ENCODE data around the gene ALKBH8. TPM values are rescaled to one million over a fixed set of nuclear protein-coding genes. Genes with fewer than 3 reads are reported as not detected.

Gene ALKBH8
- total and polyA plus RNA-seq, 2 of the 8 experiments (the other 6 are each of a cell fraction or from before 2014, with no cell fraction given) = 3.6 to 11.9 TPM

DNA sequence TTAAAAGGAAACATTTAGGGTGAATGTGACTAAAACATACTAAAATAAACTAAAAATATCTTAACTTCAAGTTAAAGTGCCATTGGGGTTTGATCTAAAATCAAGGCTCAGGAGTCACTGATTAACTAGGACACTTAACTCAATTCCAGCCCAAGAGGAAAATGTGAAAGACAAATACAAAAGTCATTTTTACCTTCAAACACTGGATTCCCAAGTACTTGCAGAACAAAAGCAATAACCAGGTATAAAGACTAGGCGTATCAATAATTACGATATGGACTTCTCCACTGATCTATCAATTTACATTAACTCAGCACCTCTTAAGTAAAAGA is 15.6 kb downstream of the ALKBH8 start:
- no peak overlapping the region for H2AFZ ChIP-seq (ENCODE audit: low read length)
- no peaks in the 10 kb centered on the region for H3K79me2 ChIP-seq (ENCODE audit: control insufficient read depth in 1 of 2, insufficient read depth in 2 of 2, low read length in 2 of 2)
- H3K56ac ChIP-seq (replicated peaks; ENCODE audit: insufficient read length, low read depth, low read length) = no peak overlapping the region
- no peak for DNase-seq (ENCODE audit: low read depth in 1 of 2, low spot score in 2 of 2)
- H4K8ac ChIP-seq (ENCODE audit: extremely low read depth, insufficient read depth, low read length) = no peak overlapping the region
- no peak overlapping the region for H2BK15ac ChIP-seq (ENCODE audit: low read length)
- H3K14ac ChIP-seq (ENCODE audit: insufficient read length) = no peak overlapping the region
- H3K36me3 ChIP-seq (ENCODE audit: control insufficient read depth in 2 of 4, insufficient read depth in 4 of 4, low read length in 3 of 4) = peaks cover 0 to 19% (median 2%) of the 10 kb centered on the region in 4 experiments; a peak in 4 of 8 replicates
- H3K9ac ChIP-seq (replicated peaks in 1 of 4; ENCODE audit: extremely low read depth in 1 of 4, low read depth in 3 of 4, low read length in 3 of 4) = no peak overlapping the region
- WGBS, 2 experiments (ENCODE audit: extremely low coverage in 1 of 2, insufficient coverage in 1 of 2, insufficient read length in 1 of 2, insufficient replicate concordance in 2 of 2, low coverage in 1 of 2, low lambda C conversion rate in 2 of 2, missing lambda C conversion rate in 1 of 2) = 94% methylated on average over 2 of the region's 2 CpGs; no CpG with 5 or more reads in 1 of the 2 experiments
- H3K23ac ChIP-seq (ENCODE audit: insufficient read length) = no peak overlapping the region
- H3K4me2 ChIP-seq (ENCODE audit: insufficient read depth in 1 of 2, low read depth in 2 of 2, low read length in 2 of 2) = no peak overlapping the region
- H3K79me1 ChIP-seq (ENCODE audit: low read depth, low read length) = no peaks in the 10 kb centered on the region
- FAIRE-seq = no peak
- H3K4me3 ChIP-seq (ENCODE audit: extremely low read depth in 1 of 4, insufficient read depth in 2 of 4, low read depth in 3 of 4, low read length in 4 of 4) = no peak overlapping the region
- H3K27ac ChIP-seq (ENCODE audit: low read depth, low read length) = no peak overlapping the region
- H2BK12ac ChIP-seq (ENCODE audit: low read depth, low read length) = no peak overlapping the region
- no peak overlapping the region for H3K18ac ChIP-seq (ENCODE audit: extremely low read depth, low read length)
- H3K4ac ChIP-seq (replicated peaks; ENCODE audit: insufficient read length, low read depth, low read length) = no peak overlapping the region
- no peak overlapping the region for H2AK5ac ChIP-seq (ENCODE audit: low read depth, low read length)
- no peaks in the 10 kb centered on the region for H3K23me2 ChIP-seq (ENCODE audit: low read depth, low read length)
- H3K27me3 ChIP-seq (replicated peaks in 1 of 4; ENCODE audit: control insufficient read depth in 3 of 4, extremely low read depth in 1 of 4, insufficient read depth in 3 of 4, low read length in 3 of 4) = no peaks in the 10 kb centered on the region
- no peaks in the 10 kb centered on the region for H4K20me1 ChIP-seq (replicated peaks in 1 of 2; ENCODE audit: control insufficient read depth in 1 of 2, insufficient read depth in 2 of 2, low read length in 2 of 2)
- no peak overlapping the region for H4K5ac ChIP-seq (ENCODE audit: insufficient read length, low read depth, low read length)
- no peaks in the 10 kb centered on the region for H3K4me1 ChIP-seq (replicated peaks in 1 of 4; ENCODE audit: control insufficient read depth in 3 of 4, insufficient read depth in 4 of 4, low read length in 3 of 4)
- no peak overlapping the region for H4K91ac ChIP-seq (replicated peaks; ENCODE audit: insufficient read length, low read length)
- no peak overlapping the region for H2BK20ac ChIP-seq (ENCODE audit: low read length)
- POLR2A ChIA-PET (ENCODE audit: partially characterized antibody) = no interaction called here
- CTCF ChIA-PET (ENCODE audit: partially characterized antibody) = interaction anchor here (0.7 to 7.0 kb wide), 26 partner anchors 10 to 229 kb away, joined by 3 to 66 read pairs (median 4); partner anchors contain the start of gene ALKBH8
- no peak overlapping the region for H2BK5ac ChIP-seq (ENCODE audit: low read depth, low read length)
- no peak overlapping the region for H2BK120ac ChIP-seq (replicated peaks; ENCODE audit: low read depth, low read length)
- no peaks in the 10 kb centered on the region for H3K9me3 ChIP-seq (ENCODE audit: insufficient read depth in 2 of 2, low read depth in 1 of 2, low read length in 1 of 2)
- TF ChIP-seq KDM4A (IDR thresholded peaks at IDR 0.05; ENCODE audit: low read depth, low read length, severe bottlenecking) (no peak), RBBP5 (IDR thresholded peaks at IDR 0.05; ENCODE audit: borderline replicate concordance, low read depth, low read length) (no peak), CTCF (IDR thresholded peaks at IDR 0.05; ENCODE audit: control extremely low read depth in 1 of 3, insufficient read depth in 1 of 3, low read depth in 1 of 3, low read length in 3 of 3) (no peak), SRF (IDR thresholded peaks at IDR 0.05; ENCODE audit: low read depth, low read length) (no peak), SP2 (IDR thresholded peaks at IDR 0.05; ENCODE audit: low read length) (no peak), CBX5 (IDR thresholded peaks at IDR 0.05; ENCODE audit: low read depth, low read length) (no peak), RXRA (IDR thresholded peaks at IDR 0.05; ENCODE audit: insufficient read depth, low read depth, low read length) (no peak), POLR2A (IDR thresholded peaks at IDR 0.05; ENCODE audit: control extremely low read depth in 1 of 2, low read depth in 2 of 2, low read length in 2 of 2) (no peak), SP4 (IDR thresholded peaks at IDR 0.05; ENCODE audit: low read length) (no peak), KDM5A (IDR thresholded peaks at IDR 0.05; ENCODE audit: low read length) (no peak), FOSL1 (IDR thresholded peaks at IDR 0.05; ENCODE audit: insufficient read depth, low read depth, low read length) (no peak)
- TF ChIP-seq, protein P1, sequence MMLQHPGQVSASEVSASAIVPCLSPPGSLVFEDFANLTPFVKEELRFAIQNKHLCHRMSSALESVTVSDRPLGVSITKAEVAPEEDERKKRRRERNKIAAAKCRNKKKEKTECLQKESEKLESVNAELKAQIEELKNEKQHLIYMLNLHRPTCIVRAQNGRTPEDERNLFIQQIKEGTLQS (IDR thresholded peaks at IDR 0.05; ENCODE audit: insufficient read depth, low read depth, low read length) = no peak
